Erythroblast (primary cell): ENCODE results near the gene PCBP4.
A peak's percentile ranks its signal among the peaks of the same experiment; 100 is the strongest.

Source experiments
- DNase-seq, 2 experiments: peaks; one replicate each; lab custom pipeline; 2025; lab: John Stamatoyannopoulos, UW
- GATA1 ChIP-seq: IDR thresholded peaks from 2 replicates; pipeline ENCODE4 v1.6.1; 2011; ENCODE audit warnings: low read depth, mild to moderate bottlenecking, control low read depth, low read length, moderate library complexity
- POLR2A ChIP-seq: IDR thresholded peaks from 2 replicates; pipeline ENCODE4 v1.6.1; 2011; ENCODE audit warnings: mild to moderate bottlenecking, low read length

The PCBP4 gene

DNA sequence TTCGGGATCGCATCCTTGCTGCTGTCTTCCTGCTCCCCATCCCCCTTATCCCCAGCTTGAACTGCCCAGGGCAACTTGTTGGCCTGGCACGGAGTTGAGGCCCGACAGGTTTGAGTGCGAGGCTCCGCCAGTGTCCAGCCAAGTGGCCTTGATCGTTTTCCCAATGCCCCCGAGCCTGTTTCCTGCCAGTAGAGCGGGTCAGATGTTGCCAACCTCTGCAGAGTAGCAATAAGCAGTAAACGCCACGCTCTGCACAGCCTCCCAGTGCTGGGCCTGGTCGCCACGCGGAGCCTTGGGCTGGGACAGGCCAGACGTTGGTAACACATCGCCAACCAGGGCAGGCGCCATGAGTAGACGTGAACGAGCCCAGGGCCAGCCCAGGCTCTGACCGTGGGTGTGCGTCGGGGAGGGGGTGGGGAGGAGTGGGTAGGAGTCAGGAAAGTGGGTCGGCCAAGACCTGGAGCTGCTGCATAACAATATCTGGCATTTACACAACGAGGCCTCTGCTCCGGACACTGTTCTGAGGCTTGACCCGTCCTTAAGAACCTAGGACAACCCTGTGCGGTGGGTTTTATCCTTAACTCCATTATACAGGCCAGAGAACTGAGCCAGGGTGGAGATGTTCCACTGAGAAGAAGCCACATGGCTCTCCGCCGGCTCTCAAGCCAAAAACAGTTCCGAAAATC, 7.2 kb upstream of the PCBP4 start:
- peak in 1 of 2 experiments; percentile 49 for DNase-seq

GRCh38 chr3:51971350-51971749, 4.1 kb upstream of the PCBP4 start:
- no peak for TF ChIP-seq POLR2A
- no peak for TF ChIP-seq GATA1
- no peak for DNase-seq

More for the DNA sequence above, 7.2 kb upstream of the PCBP4 start:
- no peak for TF ChIP-seq GATA1
- TF ChIP-seq POLR2A = no peak

- DNase-seq = no peak
- TF ChIP-seq GATA1 = no peak
- TF ChIP-seq POLR2A = no peak
Observed at GRCh38 chr3:51970606-51971300, 3.5 kb upstream of the PCBP4 start.

DNA sequence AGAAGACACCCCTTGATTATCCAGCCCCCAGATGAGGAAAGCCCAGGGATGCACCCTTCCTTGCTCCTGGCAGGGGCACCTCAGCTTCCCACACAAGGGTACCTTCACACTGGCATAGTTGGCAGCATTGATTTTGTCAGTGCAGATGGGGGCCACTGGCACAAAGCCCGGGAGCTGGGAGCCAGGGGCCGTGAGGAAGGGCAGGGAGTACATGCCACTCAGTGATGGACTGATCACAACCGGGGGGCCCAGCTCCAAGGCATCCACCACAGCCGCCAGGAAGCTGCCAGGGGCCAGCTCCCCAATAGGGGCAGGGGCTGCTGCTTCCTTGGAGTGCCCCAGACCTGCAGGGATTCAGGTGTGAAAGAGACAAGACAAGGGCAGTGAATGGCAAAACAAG, 2.6 kb upstream of the PCBP4 start:
- TF ChIP-seq POLR2A (no peak), GATA1 (no peak)
- no peak for DNase-seq

- TF ChIP-seq GATA1 (no peak), POLR2A (no peak)
- DNase-seq = no peak
Observed at GRCh38 chr3:51968883-51969678, 1.8 kb upstream of the PCBP4 start.

- no peak for DNase-seq
- TF ChIP-seq POLR2A = no peak
Observed at GRCh38 chr3:51968170-51968775, 1.0 kb upstream of the PCBP4 start.

GRCh38 chr3:51966922-51967383, 301 bp downstream of the PCBP4 start:
- TF ChIP-seq GATA1 (no peak), POLR2A (no peak)
- DNase-seq = no peak

- TF ChIP-seq GATA1 (no peak), POLR2A (no peak)
- no peak for DNase-seq
Observed at GRCh38 chr3:51966486-51966885, 768 bp downstream of the PCBP4 start.

- DNase-seq = no peak
- TF ChIP-seq POLR2A (no peak), GATA1 (no peak)
Observed at GRCh38 chr3:51966016-51966415, 1.2 kb downstream of the PCBP4 start.

GRCh38 chr3:51964521-51964920, 2.7 kb downstream of the PCBP4 start:
- no peak for DNase-seq
- TF ChIP-seq GATA1 (no peak), POLR2A (no peak)

GRCh38 chr3:51963951-51964451, 3.3 kb downstream of the PCBP4 start:
- DNase-seq = no peak
- TF ChIP-seq GATA1 = no peak
- TF ChIP-seq POLR2A = no peak

GRCh38 chr3:51962854-51963530, 4.3 kb downstream of the PCBP4 start:
- no peak for DNase-seq
- no peak for TF ChIP-seq GATA1
- no peak for TF ChIP-seq POLR2A
